ENCODE measurements around the gene PLEKHA7. TPM values are rescaled to one million over a fixed set of nuclear protein-coding genes. Genes with fewer than 3 reads are reported as not detected.

PLEKHA7 gene
- polyA plus RNA-seq, 1 donor (not counting 4 experiments of a cell fraction or from before 2014, with no cell fraction given), result 1.4 TPM

DNA sequence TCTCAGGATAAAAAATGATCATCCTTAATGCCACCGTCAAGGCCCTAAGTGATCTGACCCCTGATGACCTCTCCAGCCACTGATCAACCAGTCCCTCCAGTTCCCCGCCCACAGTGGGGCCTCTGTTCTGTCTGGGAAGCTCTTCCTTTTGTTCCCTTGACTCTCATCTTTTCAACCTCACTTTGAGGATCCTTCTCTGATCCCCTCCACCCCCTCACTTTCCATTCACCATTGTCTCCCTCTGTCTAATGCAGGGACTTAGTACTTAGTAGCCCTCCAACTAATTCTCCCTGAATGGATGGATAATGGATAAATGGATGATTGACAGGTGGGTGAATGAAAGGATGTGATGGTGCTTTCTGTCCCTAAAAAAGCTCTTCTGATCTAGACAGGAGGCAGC is 230.1 kb downstream of the PLEKHA7 start:
- Histone ChIP-seq H3K9ac (ENCODE audit: control insufficient read depth, extremely low read depth, insufficient read depth, low read length) (no peak overlapping the region), H3K9me1 (ENCODE audit: control insufficient read depth, extremely low read depth, insufficient read depth, low read length) (no peaks in the 10 kb centered on the region), H3K79me2 (ENCODE audit: control insufficient read depth, insufficient read depth, low read length) (no peaks in the 10 kb centered on the region), H3K4me3 (ENCODE audit: control insufficient read depth in 2 of 3, extremely low read depth in 1 of 3, insufficient read depth in 2 of 3, low read depth in 1 of 3, low read length in 3 of 3) (no peak overlapping the region), H4K20me1 (ENCODE audit: control insufficient read depth, extremely low read depth, insufficient read depth, low read length) (no peaks in the 10 kb centered on the region), H3K27ac (ENCODE audit: control insufficient read depth, insufficient read depth, low read length) (no peak overlapping the region), H3K36me3 (ENCODE audit: control insufficient read depth in 2 of 2, extremely low read depth in 1 of 2, insufficient read depth in 2 of 2, low read length in 2 of 2) (no peaks in the 10 kb centered on the region), H3K4me1 (ENCODE audit: control insufficient read depth, extremely low read depth, insufficient read depth, low read length) (peaks cover 23% of the 10 kb centered on the region), H3K27me3 (ENCODE audit: control insufficient read depth, extremely low read depth, insufficient read depth, low read length) (no peaks in the 10 kb centered on the region), H2AFZ (ENCODE audit: control insufficient read depth, low read length) (no peak overlapping the region), H3K4me2 (ENCODE audit: control insufficient read depth, extremely low read depth, insufficient read depth, low read depth, low read length) (no peak overlapping the region), H3K9me3 (ENCODE audit: control insufficient read depth, low read depth, low read length) (no peaks in the 10 kb centered on the region)
- DNase-seq (ENCODE audit: low read depth, low spot score) (no peak), FAIRE-seq (no peak)
- TF ChIP-seq, protein P1, sequence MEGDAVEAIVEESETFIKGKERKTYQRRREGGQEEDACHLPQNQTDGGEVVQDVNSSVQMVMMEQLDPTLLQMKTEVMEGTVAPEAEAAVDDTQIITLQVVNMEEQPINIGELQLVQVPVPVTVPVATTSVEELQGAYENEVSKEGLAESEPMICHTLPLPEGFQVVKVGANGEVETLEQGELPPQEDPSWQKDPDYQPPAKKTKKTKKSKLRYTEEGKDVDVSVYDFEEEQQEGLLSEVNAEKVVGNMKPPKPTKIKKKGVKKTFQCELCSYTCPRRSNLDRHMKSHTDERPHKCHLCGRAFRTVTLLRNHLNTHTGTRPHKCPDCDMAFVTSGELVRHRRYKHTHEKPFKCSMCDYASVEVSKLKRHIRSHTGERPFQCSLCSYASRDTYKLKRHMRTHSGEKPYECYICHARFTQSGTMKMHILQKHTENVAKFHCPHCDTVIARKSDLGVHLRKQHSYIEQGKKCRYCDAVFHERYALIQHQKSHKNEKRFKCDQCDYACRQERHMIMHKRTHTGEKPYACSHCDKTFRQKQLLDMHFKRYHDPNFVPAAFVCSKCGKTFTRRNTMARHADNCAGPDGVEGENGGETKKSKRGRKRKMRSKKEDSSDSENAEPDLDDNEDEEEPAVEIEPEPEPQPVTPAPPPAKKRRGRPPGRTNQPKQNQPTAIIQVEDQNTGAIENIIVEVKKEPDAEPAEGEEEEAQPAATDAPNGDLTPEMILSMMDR (optimal IDR thresholded peaks at IDR 0.05 in 1 of 3, IDR thresholded peaks at IDR 0.05 in 1 of 3, conservative IDR thresholded peaks at IDR 0.05 in 1 of 3; ENCODE audit: extremely low read depth in 1 of 3, insufficient read depth in 2 of 3, low read length in 3 of 3), result no peak
- TF ChIP-seq EZH2 (IDR thresholded peaks at IDR 0.05; ENCODE audit: low read length), result no peak
- dilution Hi-C loops (cut with MboI; ENCODE audit: extremely low pct_ligation_motif_present, low sequenced_read_pairs), result no loop called here

DNA sequence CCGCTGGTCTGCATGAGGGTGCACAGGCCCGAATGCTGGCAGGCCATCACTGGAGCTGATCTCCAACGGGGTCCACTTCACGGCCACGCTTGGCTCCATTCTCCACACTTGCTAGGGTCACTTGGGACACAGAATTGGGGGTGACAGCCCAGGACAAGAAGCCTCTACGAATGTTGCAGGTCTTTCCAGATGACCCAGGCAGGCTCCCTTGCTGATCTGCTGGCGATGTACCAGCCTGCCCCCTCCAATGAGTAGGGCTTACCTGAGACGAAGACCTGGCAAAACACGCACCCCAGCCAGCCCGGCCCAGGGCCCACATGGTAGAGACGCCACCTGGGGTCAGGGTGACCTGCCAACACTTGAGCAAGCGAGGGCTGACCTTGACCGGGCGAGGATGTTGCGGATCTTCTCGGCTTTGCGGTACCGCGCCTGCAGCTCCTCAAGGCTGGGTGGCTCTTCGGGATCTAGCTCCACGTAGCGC is 230.9 kb downstream of the PLEKHA7 start:
- no peak for FAIRE-seq
- no peak overlapping the region for H3K27ac ChIP-seq (ENCODE audit: control insufficient read depth, insufficient read depth, low read length)
- H3K27me3 ChIP-seq (ENCODE audit: control insufficient read depth, extremely low read depth, insufficient read depth, low read length), result no peaks in the 10 kb centered on the region
- H3K4me1 ChIP-seq (ENCODE audit: control insufficient read depth, extremely low read depth, insufficient read depth, low read length), result peaks cover 20% of the 10 kb centered on the region
- no peak overlapping the region for H2AFZ ChIP-seq (ENCODE audit: control insufficient read depth, low read length)
- no peak overlapping the region for H3K4me3 ChIP-seq (ENCODE audit: control insufficient read depth in 2 of 3, extremely low read depth in 1 of 3, insufficient read depth in 2 of 3, low read depth in 1 of 3, low read length in 3 of 3)
- TF ChIP-seq EZH2 (IDR thresholded peaks at IDR 0.05; ENCODE audit: low read length), result no peak
- TF ChIP-seq, protein P1 (optimal IDR thresholded peaks at IDR 0.05 in 1 of 3, IDR thresholded peaks at IDR 0.05 in 1 of 3, conservative IDR thresholded peaks at IDR 0.05 in 1 of 3; ENCODE audit: extremely low read depth in 1 of 3, insufficient read depth in 2 of 3, low read length in 3 of 3), result no peak
- H3K79me2 ChIP-seq (ENCODE audit: control insufficient read depth, insufficient read depth, low read length), result no peaks in the 10 kb centered on the region
- DNase-seq (ENCODE audit: low read depth, low spot score), result no peak
- no peak overlapping the region for H3K9ac ChIP-seq (ENCODE audit: control insufficient read depth, extremely low read depth, insufficient read depth, low read length)
- H3K9me1 ChIP-seq (ENCODE audit: control insufficient read depth, extremely low read depth, insufficient read depth, low read length), result no peaks in the 10 kb centered on the region
- no peaks in the 10 kb centered on the region for H4K20me1 ChIP-seq (ENCODE audit: control insufficient read depth, extremely low read depth, insufficient read depth, low read length)
- dilution Hi-C loops (cut with MboI; ENCODE audit: extremely low pct_ligation_motif_present, low sequenced_read_pairs), result no loop called here
- no peaks in the 10 kb centered on the region for H3K36me3 ChIP-seq (ENCODE audit: control insufficient read depth in 2 of 2, extremely low read depth in 1 of 2, insufficient read depth in 2 of 2, low read length in 2 of 2)
- H3K9me3 ChIP-seq (ENCODE audit: control insufficient read depth, low read depth, low read length), result no peaks in the 10 kb centered on the region
- no peak overlapping the region for H3K4me2 ChIP-seq (ENCODE audit: control insufficient read depth, extremely low read depth, insufficient read depth, low read depth, low read length)

Data from keratinocyte (primary cell).